Measurements from ENCODE around the gene BTBD17. TPM values are rescaled to one million over a fixed set of nuclear protein-coding genes. Genes with fewer than 3 reads are reported as not detected.
A peak's percentile ranks its signal among the peaks of the same experiment; 100 is the strongest.

The BTBD17 gene
- total and polyA plus RNA-seq, 4 donors = not detected

- intact Hi-C loops (cut with DNase I) = loop anchor here (5.0 kb wide), 1 partner anchor 46 kb away; no protein-coding TSS in a partner anchor
- Histone ChIP-seq H3K36me3 (ENCODE audit: control insufficient read depth in 1 of 2, insufficient read depth in 2 of 2, low read length in 1 of 2) (no peaks in the 10 kb centered on the region), H3K4me3 (ENCODE audit: low read length in 2 of 2) (no peak overlapping the region), H3K27ac (ENCODE audit: low read depth in 1 of 2, low read length in 2 of 2) (no peak overlapping the region), H3K9me3 (ENCODE audit: control insufficient read depth, low read length) (no peaks in the 10 kb centered on the region), H3K4me1 (ENCODE audit: control insufficient read depth in 1 of 2, insufficient read depth in 2 of 2, low read length in 2 of 2) (no peaks in the 10 kb centered on the region), H3K27me3 (ENCODE audit: control insufficient read depth in 1 of 2, insufficient read depth in 2 of 2, low read length in 1 of 2) (no peaks in the 10 kb centered on the region)
- WGBS, 2 donors = 55 to 56% methylated on average over 15 of the region's 15 CpGs
- DNase-seq (no peak), ATAC-seq (ENCODE audit: low FRiP score) (no peak)
Measured at GRCh38 chr17:74380959-74381808, 19.5 kb upstream of the BTBD17 start.

DNA sequence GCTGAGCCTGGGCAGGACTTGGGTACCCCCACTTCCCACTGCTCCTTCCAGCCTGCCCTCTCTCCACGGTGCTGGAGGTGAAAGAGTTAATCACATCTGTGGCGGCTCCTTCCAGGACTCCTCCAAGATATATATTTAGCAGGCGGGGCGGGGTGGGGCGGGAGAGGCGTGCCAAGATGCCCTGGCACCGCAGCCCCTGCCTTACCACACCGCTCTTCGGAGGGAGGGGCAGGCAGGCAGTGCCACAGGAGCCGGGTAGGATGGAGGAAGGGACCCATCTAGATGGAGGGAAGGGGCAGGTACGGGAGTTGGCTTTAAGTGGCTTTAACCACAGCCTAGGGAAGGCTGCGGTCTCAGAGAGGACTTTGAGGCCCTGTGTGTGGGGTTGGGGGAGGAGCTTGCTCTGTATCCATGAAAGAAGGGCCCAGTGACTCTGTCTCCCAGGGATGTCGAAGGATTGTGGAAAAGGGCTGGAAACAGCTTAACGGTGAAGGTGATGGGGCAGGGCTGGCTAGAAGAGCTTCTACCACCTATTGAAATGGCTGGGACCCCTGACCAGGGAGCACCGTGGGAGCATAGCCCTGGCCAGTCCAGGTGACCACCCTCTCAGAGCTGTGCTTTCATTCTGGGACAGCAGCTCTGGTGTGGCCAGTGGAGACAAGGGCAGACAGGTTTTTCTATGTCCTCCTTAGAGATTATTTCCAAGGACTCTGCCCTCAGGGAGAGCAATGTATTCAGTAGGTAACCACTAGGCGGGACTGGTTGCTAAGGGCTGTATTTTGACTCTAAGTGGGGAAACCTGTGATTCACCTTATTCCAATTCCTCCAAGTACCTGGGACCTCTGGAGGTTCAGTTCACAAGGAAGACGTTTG, 18.7 kb upstream of the BTBD17 start:
- Histone ChIP-seq H3K27ac (ENCODE audit: low read depth in 1 of 2, low read length in 2 of 2) (peak overlapping the region in 1 of 2 donors; percentile 27), H3K4me1 (ENCODE audit: control insufficient read depth in 1 of 2, insufficient read depth in 2 of 2, low read length in 2 of 2) (no peaks in the 10 kb centered on the region), H3K9me3 (ENCODE audit: control insufficient read depth, low read length) (no peaks in the 10 kb centered on the region), H3K4me3 (ENCODE audit: low read length in 2 of 2) (no peak overlapping the region), H3K36me3 (ENCODE audit: control insufficient read depth in 1 of 2, insufficient read depth in 2 of 2, low read length in 1 of 2) (no peaks in the 10 kb centered on the region), H3K27me3 (ENCODE audit: control insufficient read depth in 1 of 2, insufficient read depth in 2 of 2, low read length in 1 of 2) (no peaks in the 10 kb centered on the region)
- peak; percentile 75 for ATAC-seq (ENCODE audit: low FRiP score)
- no peak for DNase-seq
- intact Hi-C loops (cut with DNase I) = loop anchor here (5.0 kb wide), 1 partner anchor 47 kb away; no protein-coding TSS in a partner anchor
- 8 to 10% methylated on average over 17 of the region's 17 CpGs for WGBS, 2 donors

DNA sequence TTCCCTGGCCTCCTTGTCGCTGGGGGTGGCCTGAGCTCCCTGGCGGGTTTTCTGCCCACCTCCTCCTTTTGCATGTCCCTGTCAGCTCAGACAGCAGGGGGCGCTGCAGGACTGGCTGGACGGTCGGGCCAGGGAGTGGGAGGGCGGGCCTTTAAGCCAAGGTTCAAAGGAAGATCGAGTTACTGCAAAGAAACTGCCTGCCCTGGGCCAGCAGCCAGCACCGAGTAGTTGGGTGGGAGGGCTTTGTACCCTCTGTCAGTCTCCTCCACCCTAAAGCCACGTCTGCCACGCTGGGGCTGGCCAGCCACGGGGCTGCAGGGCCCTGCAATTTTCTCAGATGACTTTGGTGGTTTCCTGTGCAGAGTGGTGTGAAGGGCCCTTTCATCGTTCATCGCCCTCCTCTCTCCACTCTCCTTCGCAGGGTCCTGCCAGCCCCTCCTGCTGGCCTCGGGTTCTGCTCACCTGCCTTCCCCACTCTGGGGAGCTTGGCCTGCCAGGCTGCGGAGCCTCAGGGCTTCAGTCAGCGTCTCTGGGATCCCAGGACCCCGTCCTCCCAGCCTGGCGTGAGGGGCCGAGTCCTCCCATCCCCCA, 17.9 kb upstream of the BTBD17 start:
- no peaks in the 10 kb centered on the region for H3K36me3 ChIP-seq (ENCODE audit: control insufficient read depth in 1 of 2, insufficient read depth in 2 of 2, low read length in 1 of 2)
- peak; percentile 94 for ATAC-seq (ENCODE audit: low FRiP score)
- intact Hi-C loops (cut with DNase I) = loop anchor here (1.0 to 5.0 kb wide), 2 partner anchors 48 to 78 kb away; no protein-coding TSS in a partner anchor
- peak overlapping the region in 1 of 2 donors; percentile 12 for H3K27ac ChIP-seq (ENCODE audit: low read depth in 1 of 2, low read length in 2 of 2)
- no peak overlapping the region for H3K4me3 ChIP-seq (ENCODE audit: low read length in 2 of 2)
- H3K9me3 ChIP-seq (ENCODE audit: control insufficient read depth, low read length) = no peaks in the 10 kb centered on the region
- DNase-seq = peak; percentile 95 to 99
- H3K4me1 ChIP-seq (ENCODE audit: control insufficient read depth in 1 of 2, insufficient read depth in 2 of 2, low read length in 2 of 2) = no peaks in the 10 kb centered on the region
- H3K27me3 ChIP-seq (ENCODE audit: control insufficient read depth in 1 of 2, insufficient read depth in 2 of 2, low read length in 1 of 2) = no peaks in the 10 kb centered on the region
- WGBS, 2 donors = 2 to 3% methylated on average over 20 of the region's 20 CpGs

DNA sequence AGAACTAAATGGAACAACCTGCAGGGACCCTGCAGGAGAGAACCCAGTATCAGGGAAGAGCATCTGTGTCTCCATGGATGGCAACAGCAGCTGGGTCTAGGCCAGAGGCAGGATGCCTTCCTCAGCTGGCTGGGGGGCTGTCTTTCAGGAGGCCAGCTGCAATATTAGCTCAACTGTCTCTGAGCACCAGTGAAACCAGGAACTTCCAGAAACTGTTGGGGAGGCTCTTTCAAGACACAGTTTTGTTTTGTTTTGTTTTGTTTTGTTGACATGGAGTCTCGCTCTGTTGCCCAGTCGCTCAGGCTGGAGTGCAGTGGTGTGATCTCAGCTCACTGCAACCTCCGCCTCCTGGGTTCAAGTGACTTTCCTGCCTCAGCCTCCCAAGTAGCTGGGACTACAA, 13.2 kb upstream of the BTBD17 start:
- WGBS, 2 donors = 90 to 92% methylated on average over 3 of the region's 3 CpGs
- Histone ChIP-seq H3K27me3 (ENCODE audit: control insufficient read depth in 1 of 2, insufficient read depth in 2 of 2, low read length in 1 of 2) (no peaks in the 10 kb centered on the region), H3K27ac (ENCODE audit: low read depth in 1 of 2, low read length in 2 of 2) (no peak overlapping the region), H3K36me3 (ENCODE audit: control insufficient read depth in 1 of 2, insufficient read depth in 2 of 2, low read length in 1 of 2) (no peaks in the 10 kb centered on the region), H3K4me3 (ENCODE audit: low read length in 2 of 2) (no peak overlapping the region), H3K4me1 (ENCODE audit: control insufficient read depth in 1 of 2, insufficient read depth in 2 of 2, low read length in 2 of 2) (no peaks in the 10 kb centered on the region), H3K9me3 (ENCODE audit: control insufficient read depth, low read length) (no peaks in the 10 kb centered on the region)
- ATAC-seq (ENCODE audit: low FRiP score) = no peak
- DNase-seq = no peak
- intact Hi-C loops (cut with DNase I) = no loop called here

GRCh38 chr17:74373838-74374606, 12.4 kb upstream of the BTBD17 start:
- no peak overlapping the region for H3K4me3 ChIP-seq (ENCODE audit: low read length in 2 of 2)
- no peak for ATAC-seq (ENCODE audit: low FRiP score)
- no peaks in the 10 kb centered on the region for H3K4me1 ChIP-seq (ENCODE audit: control insufficient read depth in 1 of 2, insufficient read depth in 2 of 2, low read length in 2 of 2)
- 77 to 87% methylated on average over 15 of the region's 15 CpGs for WGBS, 2 donors
- H3K9me3 ChIP-seq (ENCODE audit: control insufficient read depth, low read length) = no peaks in the 10 kb centered on the region
- H3K27ac ChIP-seq (ENCODE audit: low read depth in 1 of 2, low read length in 2 of 2) = no peak overlapping the region
- H3K36me3 ChIP-seq (ENCODE audit: control insufficient read depth in 1 of 2, insufficient read depth in 2 of 2, low read length in 1 of 2) = no peaks in the 10 kb centered on the region
- no peak for DNase-seq
- intact Hi-C loops (cut with DNase I) = no loop called here
- H3K27me3 ChIP-seq (ENCODE audit: control insufficient read depth in 1 of 2, insufficient read depth in 2 of 2, low read length in 1 of 2) = no peaks in the 10 kb centered on the region

DNA sequence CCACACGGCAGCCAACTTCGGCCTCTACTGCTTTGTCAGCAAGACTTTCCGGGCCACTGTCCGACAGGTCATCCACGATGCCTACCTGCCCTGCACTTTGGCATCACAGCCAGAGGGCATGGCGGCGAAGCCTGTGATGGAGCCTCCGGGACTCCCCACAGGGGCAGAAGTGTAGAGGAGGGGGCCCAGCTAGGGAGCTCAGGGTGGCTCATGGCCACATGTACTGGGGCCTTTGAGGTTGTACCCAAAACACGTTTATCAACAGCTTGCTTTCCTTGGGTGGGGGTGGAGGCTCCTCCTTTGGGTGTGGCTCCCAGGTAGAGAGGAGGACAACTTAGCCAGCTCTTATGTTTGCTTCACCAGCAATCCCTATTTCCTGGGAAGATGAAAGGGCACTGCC, 10.8 kb upstream of the BTBD17 start:
- Histone ChIP-seq H3K36me3 (ENCODE audit: control insufficient read depth in 1 of 2, insufficient read depth in 2 of 2, low read length in 1 of 2) (no peaks in the 10 kb centered on the region), H3K4me1 (ENCODE audit: control insufficient read depth in 1 of 2, insufficient read depth in 2 of 2, low read length in 2 of 2) (no peaks in the 10 kb centered on the region)
- WGBS, 2 donors = 90 to 91% methylated on average over 9 of the region's 9 CpGs

DNA sequence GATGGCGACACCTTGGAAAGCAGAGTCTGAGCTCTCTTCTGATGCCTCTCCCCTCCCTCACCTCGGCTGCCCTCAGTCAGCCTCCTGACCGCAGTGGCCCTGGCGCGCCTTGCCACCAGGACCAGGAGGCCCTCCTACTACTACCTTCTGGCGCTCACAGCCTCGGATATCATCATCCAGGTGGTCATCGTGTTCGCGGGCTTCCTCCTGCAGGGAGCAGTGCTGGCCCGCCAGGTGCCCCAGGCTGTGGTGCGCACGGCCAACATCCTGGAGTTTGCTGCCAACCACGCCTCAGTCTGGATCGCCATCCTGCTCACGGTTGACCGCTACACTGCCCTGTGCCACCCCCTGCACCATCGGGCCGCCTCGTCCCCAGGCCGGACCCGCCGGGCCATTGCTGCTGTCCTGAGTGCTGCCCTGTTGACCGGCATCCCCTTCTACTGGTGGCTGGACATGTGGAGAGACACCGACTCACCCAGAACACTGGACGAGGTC, 10.0 kb upstream of the BTBD17 start:
- Histone ChIP-seq H3K9me3 (ENCODE audit: control insufficient read depth, low read length) (no peaks in the 10 kb centered on the region), H3K36me3 (ENCODE audit: control insufficient read depth in 1 of 2, insufficient read depth in 2 of 2, low read length in 1 of 2) (no peaks in the 10 kb centered on the region), H3K4me1 (ENCODE audit: control insufficient read depth in 1 of 2, insufficient read depth in 2 of 2, low read length in 2 of 2) (no peaks in the 10 kb centered on the region), H3K4me3 (ENCODE audit: low read length in 2 of 2) (no peak overlapping the region), H3K27ac (ENCODE audit: low read depth in 1 of 2, low read length in 2 of 2) (no peak overlapping the region), H3K27me3 (ENCODE audit: control insufficient read depth in 1 of 2, insufficient read depth in 2 of 2, low read length in 1 of 2) (no peaks in the 10 kb centered on the region)
- ATAC-seq (ENCODE audit: low FRiP score) (no peak), DNase-seq (no peak)
- intact Hi-C loops (cut with DNase I) = no loop called here
- whole genome bisulfite sequencing, 2 donors = 93 to 94% methylated on average over 26 of the region's 26 CpGs

More for the DNA sequence above, 10.8 kb upstream of the BTBD17 start:
- DNase-seq (no peak), ATAC-seq (ENCODE audit: low FRiP score) (no peak)
- no peaks in the 10 kb centered on the region for H3K9me3 ChIP-seq (ENCODE audit: control insufficient read depth, low read length)
- H3K27ac ChIP-seq (ENCODE audit: low read depth in 1 of 2, low read length in 2 of 2) = no peak overlapping the region
- intact Hi-C loops (cut with DNase I) = no loop called here
- H3K4me3 ChIP-seq (ENCODE audit: low read length in 2 of 2) = no peak overlapping the region
- H3K27me3 ChIP-seq (ENCODE audit: control insufficient read depth in 1 of 2, insufficient read depth in 2 of 2, low read length in 1 of 2) = no peaks in the 10 kb centered on the region
